Transverse colon (tissue), 4 donors: ENCODE results near the gene ZBTB48. TPM values are rescaled to one million over a fixed set of nuclear protein-coding genes. Genes with fewer than 3 reads are reported as not detected.
"Not testable (repeated sequence)": the region's sequence is repeated elsewhere in the genome, so short reads cannot be mapped to it uniquely, and the experiment has no call there.

Experiments used
- DNase-seq: peaks from one replicate; pipeline ENCODE4 v3.0.0-alpha.2; 2019
- H3K27ac ChIP-seq, 4 donors: fragments of 200-600 bp; sonication (generic); 2 replicates each; pipeline ENCODE4 v1.5.1; 2016 to 2018; ENCODE audit warnings: inconsistent platforms in 4 of 4
- H3K27me3 ChIP-seq: fragments of 200-600 bp; sonication (generic); 2 replicates; pipeline ENCODE4 v1.5.1; 2017; ENCODE audit warnings: inconsistent platforms
- H3K36me3 ChIP-seq, 4 donors: fragments of 200-600 bp; sonication (generic); 2 replicates each; pipeline ENCODE4 v1.5.1; 2017 to 2019; ENCODE audit warnings: inconsistent platforms in 4 of 4
- H3K4me1 ChIP-seq, 4 donors: fragments of 200-600 bp; sonication (generic); 2 replicates each; pipeline ENCODE4 v1.5.1; 2017 to 2020; ENCODE audit warnings: inconsistent platforms in 4 of 4
- H3K4me3 ChIP-seq, 4 donors: fragments of 200-600 bp; sonication (generic); 1 replicate in 1 of 4; 2 replicates in 3 of 4; pipeline versions ENCODE4 v1.5.1 to v1.6.1; 2017 to 2019; ENCODE audit warnings: inconsistent platforms in 4 of 4
- H3K9me3 ChIP-seq, 2 donors: fragments of 200-600 bp; sonication (generic); 2 replicates each; pipeline ENCODE4 v1.5.1; 2017 to 2019; ENCODE audit warnings: inconsistent platforms in 2 of 2
- CTCF ChIP-seq, 5 experiments: fragments of 200-600 bp in 3 of 5; fragments of 450-650 bp in 2 of 5; sonication (generic) in 3 of 5; IDR thresholded peaks; 1 replicate in 2 of 5; 2 replicates in 3 of 5; pipeline ENCODE4 v1.5.1; 2016 to 2017; ENCODE audit warnings: antibody characterized with exemption in 5 of 5, inconsistent platforms in 3 of 5, mild to moderate bottlenecking in 2 of 5, moderate library complexity in 1 of 5
- EP300 ChIP-seq: sonication (generic); formaldehyde crosslinking; IDR thresholded peaks from one replicate; pipeline ENCODE4 v1.6.1; 2017; ENCODE audit warnings: antibody characterized with exemption, low read depth
- POLR2A ChIP-seq: fragments of 450-650 bp; IDR thresholded peaks from one replicate; pipeline ENCODE4 v1.6.1; 2016; ENCODE audit warnings: antibody characterized with exemption, mild to moderate bottlenecking, moderate library complexity
- POLR2AphosphoS5 ChIP-seq, 3 donors: sonication (generic); formaldehyde crosslinking; IDR thresholded peaks; one replicate each; pipeline ENCODE4 v1.6.1; 2016; ENCODE audit warnings: antibody characterized with exemption in 3 of 3
- WGBS, 2 donors: methylation state at CpG; one replicate each; pipeline ENCODE4 v1.1.5; 2018; ENCODE audit warnings: low coverage in 1 of 2; 5-methylcytosine and 5-hydroxymethylcytosine counted together
- in situ Hi-C, 4 donors: fragments of 200-750 bp; cut with MboI; loops; one replicate each; pipeline versions ENCODE4 v1.15.0 to v1.15.1; 2017; ENCODE audit warnings: low sequenced_read_pairs in 3 of 4, low pct_ligation_motif_present in 1 of 4, low pct_unique_long_range_greater_than_20kb in 1 of 4
- intact Hi-C: fragments of 100-400 bp; cut with DNase I; formaldehyde crosslinking; loops from one replicate; pipeline ENCODE4 v1.15.1; 2023; ENCODE audit warnings: low total_unique reads
- total RNA-seq, 4 donors: library from RNA; depleted of rRNA; stranded (reverse); fragments of >200 nt; gene quantifications; one replicate each; pipeline ENCODE4 v1.1.0, GENCODE V29; 2016

The ZBTB48 gene
- total RNA-seq, 4 donors from 2014 or later, result 18.3 to 37.7 (median 30.5) TPM

DNA sequence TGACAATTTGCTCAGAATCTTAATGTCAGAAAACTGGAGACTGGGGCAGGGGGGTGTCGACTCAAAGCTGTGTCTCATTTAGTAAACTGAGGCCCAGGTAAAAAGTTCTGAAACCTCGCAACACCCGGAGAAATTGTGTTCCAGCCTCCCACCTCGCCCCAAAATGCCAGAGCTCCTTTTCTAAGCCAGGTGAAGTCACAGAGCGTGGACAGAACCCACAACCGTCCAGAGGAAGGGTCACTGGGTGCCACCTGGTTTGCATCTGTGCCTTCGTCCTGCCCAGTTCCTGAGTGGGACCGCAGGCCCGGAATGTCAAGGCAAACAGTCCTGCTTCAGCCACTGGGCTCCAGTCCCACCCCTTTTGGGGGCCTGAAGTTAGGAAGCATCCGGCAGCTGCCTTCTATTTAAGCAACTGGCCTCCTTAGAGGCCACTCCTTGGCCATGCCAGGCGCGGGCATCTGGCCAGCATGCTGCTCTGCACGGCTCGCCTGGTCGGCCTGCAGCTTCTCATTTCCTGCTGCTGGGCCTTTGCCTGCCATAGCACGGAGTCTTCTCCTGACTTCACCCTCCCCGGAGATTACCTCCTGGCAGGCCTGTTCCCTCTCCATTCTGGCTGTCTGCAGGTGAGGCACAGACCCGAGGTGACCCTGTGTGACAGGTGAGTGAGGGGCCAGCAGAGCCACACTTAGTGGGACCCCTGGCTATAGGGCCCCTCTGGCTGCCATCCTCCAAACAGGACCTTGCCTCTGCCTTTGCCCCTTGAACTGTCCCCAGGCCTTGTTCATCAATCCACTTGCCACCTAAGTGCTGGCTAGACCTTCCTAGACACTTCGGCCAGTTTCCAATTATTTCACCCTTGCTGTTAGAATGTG, 24.7 kb upstream of the ZBTB48 start, which contains the start of gene TAS1R1:
TAS1R1 (plus strand) TSS at position 401 of the 872 bp plus-strand sequence; CDS start at position 468, 67 bp downstream.
- TF ChIP-seq POLR2A (no peak), CTCF (IDR thresholded peaks at IDR 0.05) (no peak), EP300 (no peak), POLR2AphosphoS5 (IDR thresholded peaks at IDR 0.05) (no peak)
- intact Hi-C loops, result loop anchor here (10.0 kb wide), 1 partner anchor 90 kb away; no protein-coding TSS in a partner anchor
- Histone ChIP-seq H3K36me3 (peaks cover 0 to 3% (median 0%) of the 10 kb centered on the region in 4 donors), H3K27me3 (no peaks in the 10 kb centered on the region), H3K27ac (peak within 1 kb of the TSS; percentile 84 to 87 (median 86)), H3K4me3 (peak within 1 kb of the TSS; percentile 86 to 99 (median 94)), H3K4me1 (peaks cover 6 to 27% (median 24%) of the 10 kb centered on the region in 4 donors), H3K9me3 (no peaks in the 10 kb centered on the region)
- in situ Hi-C loops, result no loop called here
- WGBS, 2 donors, result 74 to 76% methylated on average over 5 to 19 of the region's 19 CpGs
- DNase-seq, result peak; percentile 20

- intact Hi-C loops, result loop anchor here (10.0 kb wide), 1 partner anchor 87 kb away; no protein-coding TSS in a partner anchor
- in situ Hi-C loops, result no loop called here
Measured at GRCh38 chr1:6557597-6557996, 22.2 kb upstream of the ZBTB48 start.

GRCh38 chr1:6559161-6559560, 20.6 kb upstream of the ZBTB48 start:
- H3K27ac ChIP-seq, H3K9me3 ChIP-seq, H3K36me3 ChIP-seq, H3K27me3 ChIP-seq, H3K4me3 ChIP-seq, DNase-seq, in situ Hi-C loops: not testable (repeated sequence)
- WGBS, 2 donors, result 39 to 85% methylated on average over 2 to 11 of the region's 11 CpGs
- H3K4me1 ChIP-seq, result peaks cover 0 to 11% (median 8%) of the 10 kb centered on the region in 4 donors
- intact Hi-C loops, result loop anchor here (10.0 kb wide), 1 partner anchor 86 kb away; no protein-coding TSS in a partner anchor

More at GRCh38 chr1:6557597-6557996, 22.2 kb upstream of the ZBTB48 start:
- Histone ChIP-seq H3K27ac (no peak overlapping the region), H3K36me3 (no peaks in the 10 kb centered on the region), H3K27me3 (no peaks in the 10 kb centered on the region), H3K4me3 (no peak overlapping the region), H3K4me1 (peaks cover 6 to 21% (median 20%) of the 10 kb centered on the region in 4 donors), H3K9me3 (no peaks in the 10 kb centered on the region)
- 94% methylated on average over 1 of the region's 1 CpG; no CpG with 5 or more reads in 1 of the 2 donors for WGBS, 2 donors
- no peak for DNase-seq
- TF ChIP-seq EP300, result no peak
- TF ChIP-seq POLR2A, result no peak
- TF ChIP-seq CTCF (IDR thresholded peaks at IDR 0.05), result no peak
- no peak for TF ChIP-seq POLR2AphosphoS5 (IDR thresholded peaks at IDR 0.05)

- H3K4me1 ChIP-seq, result peaks cover 0 to 3% (median under 1%) of the 10 kb centered on the region in 4 donors
- in situ Hi-C loops (no loop called here), intact Hi-C loops (no loop called here)
- H3K27ac ChIP-seq, result no peak overlapping the region
- TF ChIP-seq POLR2A (no peak), EP300 (no peak), POLR2AphosphoS5 (IDR thresholded peaks at IDR 0.05) (no peak), CTCF (IDR thresholded peaks at IDR 0.05) (no peak)
- DNase-seq, result no peak
- no peak overlapping the region for H3K4me3 ChIP-seq
- H3K36me3 ChIP-seq, result no peaks in the 10 kb centered on the region
- WGBS, 2 donors, result 61 to 73% methylated on average over 3 to 9 of the region's 9 CpGs
- H3K27me3 ChIP-seq, result no peaks in the 10 kb centered on the region
- H3K9me3 ChIP-seq, result no peaks in the 10 kb centered on the region
Measured at GRCh38 chr1:6560267-6560666, 19.5 kb upstream of the ZBTB48 start.
